H9 (cell line): Measurements from ENCODE around the gene ST3GAL6. TPM values are rescaled to one million over a fixed set of nuclear protein-coding genes. Genes with fewer than 3 reads are reported as not detected.

ENCODE experiments used
- DNase-seq: peaks from one replicate; pipeline ENCODE4 v3.0.0-alpha.2; 2017
- H2AFZ ChIP-seq: one replicate; pipeline ENCODE4 v1.6.1; 2013; ENCODE audit warnings: mild to moderate bottlenecking, low read length, control low read depth, moderate library complexity
- H2AK5ac ChIP-seq: 2 replicates; pipeline ENCODE4 v1.6.1; 2013; ENCODE audit warnings: low read length, control low read depth, mixed read lengths; ENCODE audit not compliant: insufficient read length
- H2BK120ac ChIP-seq: one replicate; pipeline ENCODE4 v1.6.1; 2013; ENCODE audit warnings: low read depth, mild to moderate bottlenecking, low read length, control low read depth, inconsistent platforms; ENCODE audit not compliant: poor library complexity, severe bottlenecking
- H2BK12ac ChIP-seq: 2 replicates; pipeline ENCODE4 v1.6.1; 2013; ENCODE audit warnings: low read length, control low read depth, mixed read lengths, low read depth; ENCODE audit not compliant: insufficient read length
- H2BK15ac ChIP-seq: 2 replicates; pipeline ENCODE4 v1.6.1; 2013; ENCODE audit warnings: low read depth, low read length, control low read depth
- H2BK20ac ChIP-seq: one replicate; pipeline ENCODE4 v1.6.1; 2013; ENCODE audit warnings: low read depth, mild to moderate bottlenecking, low read length, control low read depth, inconsistent platforms; ENCODE audit not compliant: poor library complexity, severe bottlenecking
- H2BK5ac ChIP-seq: 2 replicates; pipeline ENCODE4 v1.6.1; 2013; ENCODE audit warnings: low read length, control low read depth, mixed read lengths; ENCODE audit not compliant: insufficient read length
- H3K14ac ChIP-seq: 2 replicates; pipeline ENCODE4 v1.6.1; 2013; ENCODE audit warnings: low read length, control low read depth; ENCODE audit not compliant: insufficient read depth
- H3K18ac ChIP-seq: 2 replicates; pipeline ENCODE4 v1.6.1; 2013; ENCODE audit warnings: low read depth, mild to moderate bottlenecking, mixed read lengths, low read length, control low read depth; ENCODE audit not compliant: insufficient read length
- H3K23ac ChIP-seq: 2 replicates; pipeline ENCODE4 v1.6.1; 2013; ENCODE audit warnings: low read length, control low read depth, mixed read lengths, low read depth; ENCODE audit not compliant: insufficient read length
- H3K23me2 ChIP-seq: 2 replicates; pipeline ENCODE4 v1.6.1; 2013; ENCODE audit warnings: low read depth, mild to moderate bottlenecking, mixed read lengths, low read length, control low read depth; ENCODE audit not compliant: insufficient read length, poor library complexity, severe bottlenecking
- H3K27ac ChIP-seq: 2 replicates; pipeline ENCODE4 v1.5.1; 2013; ENCODE audit warnings: low read length, control low read depth, mixed read lengths, low read depth; ENCODE audit not compliant: insufficient read length
- H3K27me3 ChIP-seq: 2 replicates; pipeline ENCODE4 v1.6.1; 2013; ENCODE audit warnings: low read length, control low read depth, inconsistent platforms; ENCODE audit not compliant: insufficient read depth
- H3K4ac ChIP-seq: 2 replicates; pipeline ENCODE4 v1.6.1; 2013; ENCODE audit warnings: low read depth, mild to moderate bottlenecking, control low read depth, inconsistent platforms, low read length, moderate library complexity
- H3K4me1 ChIP-seq: 2 replicates; pipeline ENCODE4 v1.6.1; 2013; ENCODE audit warnings: low read length, control low read depth, inconsistent platforms; ENCODE audit not compliant: insufficient read depth
- H3K4me2 ChIP-seq: 2 replicates; pipeline ENCODE4 v1.6.1; 2013; ENCODE audit warnings: low read length, control low read depth, mixed read lengths; ENCODE audit not compliant: insufficient read length, insufficient read depth
- H3K56ac ChIP-seq: 2 replicates; pipeline ENCODE4 v1.6.1; 2013; ENCODE audit warnings: low read depth, mild to moderate bottlenecking, mixed read lengths, low read length, control low read depth; ENCODE audit not compliant: insufficient read length
- H3K79me1 ChIP-seq: 2 replicates; pipeline ENCODE4 v1.6.1; 2013; ENCODE audit warnings: low read depth, mild to moderate bottlenecking, moderate library complexity, low read length, control low read depth, inconsistent platforms; ENCODE audit not compliant: insufficient read depth, poor library complexity, severe bottlenecking
- H3K79me2 ChIP-seq: 2 replicates; pipeline ENCODE4 v1.6.1; 2013; ENCODE audit warnings: low read length, control low read depth, inconsistent platforms; ENCODE audit not compliant: insufficient read depth
- H3K9ac ChIP-seq: 2 replicates; pipeline ENCODE4 v1.6.1; 2013; ENCODE audit warnings: low read length, control low read depth, mixed read lengths; ENCODE audit not compliant: insufficient read length; ENCODE audit errors: extremely low read depth
- H3K9me3 ChIP-seq: one replicate; pipeline ENCODE4 v1.6.1; 2013; ENCODE audit warnings: low read depth, low read length, inconsistent platforms; ENCODE audit not compliant: control insufficient read depth
- H3T11ph ChIP-seq: one replicate; pipeline ENCODE4 v1.6.1; 2013; ENCODE audit warnings: mild to moderate bottlenecking, low read length, control low read depth, inconsistent platforms
- H4K20me1 ChIP-seq: one replicate; pipeline ENCODE4 v1.6.1; 2013; ENCODE audit not compliant: control insufficient read depth, insufficient read length, insufficient read depth
- H4K5ac ChIP-seq: 2 replicates; pipeline ENCODE4 v1.6.1; 2013; ENCODE audit warnings: low read depth, mild to moderate bottlenecking, mixed read lengths, low read length, control low read depth; ENCODE audit not compliant: insufficient read length
- H4K8ac ChIP-seq: replicated peaks from 2 replicates; pipeline ENCODE4 v1.6.1; 2013; ENCODE audit warnings: low read length, control low read depth, mixed read lengths, low read depth; ENCODE audit not compliant: insufficient read length
- H4K91ac ChIP-seq: 2 replicates; pipeline ENCODE4 v1.6.1; 2013; ENCODE audit warnings: low read depth, mild to moderate bottlenecking, moderate library complexity, mixed read lengths, low read length, control low read depth; ENCODE audit not compliant: insufficient read length
- H3K27ac Mint-ChIP-seq, 3 experiments: 2 replicates in 2 of 3; 3 replicates in 1 of 3; pipeline ENCODE4 v1.8.0; 2020 to 2021; ENCODE audit warnings: mixed read lengths in 3 of 3, mild to moderate bottlenecking in 1 of 3, moderate library complexity in 1 of 3
- H3K27me3 Mint-ChIP-seq: 2 replicates; pipeline ENCODE4 v1.8.0; 2021; ENCODE audit warnings: low read depth, mild to moderate bottlenecking, moderate library complexity, mixed read lengths
- H3K36me3 Mint-ChIP-seq, 3 experiments: 2 replicates in 2 of 3; 3 replicates in 1 of 3; pipeline ENCODE4 v1.8.0; 2020 to 2021; ENCODE audit warnings: low read depth in 3 of 3, mixed read lengths in 3 of 3; ENCODE audit not compliant: insufficient read depth in 1 of 3
- H3K4me1 Mint-ChIP-seq, 2 experiments: 2 replicates each; pipeline ENCODE4 v1.8.0; 2020; ENCODE audit warnings: mixed read lengths in 2 of 2
- H3K4me3 Mint-ChIP-seq, 2 experiments: 2 replicates in 1 of 2; 3 replicates in 1 of 2; pipeline ENCODE4 v1.8.0; 2020 to 2021; ENCODE audit warnings: mild to moderate bottlenecking in 2 of 2, mixed read lengths in 2 of 2, moderate library complexity in 1 of 2
- H3K9me3 Mint-ChIP-seq, 2 experiments: 2 replicates in 1 of 2; 3 replicates in 1 of 2; pipeline ENCODE4 v1.8.0; 2020; ENCODE audit warnings: mild to moderate bottlenecking in 2 of 2, mixed read lengths in 2 of 2, moderate library complexity in 1 of 2
- CTCF ChIP-seq: fragments of 200-600 bp; sonication (generic); conservative IDR thresholded peaks from 3 replicates; pipeline ENCODE4 v1.8.0; 2021; ENCODE audit warnings: antibody characterized with exemption, mild to moderate bottlenecking
- WGBS: extraction: QIAGEN DNeasy Blood & Tissue Kit; methylation state at CpG from one replicate; pipeline ENCODE4 v1.1.7; 2013; ENCODE audit warnings: missing lambda C conversion rate, low lambda C conversion rate, mixed read lengths; ENCODE audit not compliant: insufficient read length; ENCODE audit errors: extremely low coverage; 5-methylcytosine and 5-hydroxymethylcytosine counted together
- total RNA-seq: library from RNA; stranded (reverse); gene quantifications from 2 replicates; pipeline ENCODE4 v1.2.1, GENCODE V29; 2021

The ST3GAL6 gene
- total RNA-seq, 1 experiment from 2014 or later: 6.4 TPM

GRCh38 chr3:98788651-98789050 is 25.5 kb downstream of the ST3GAL6 start:
- Mint-ChIP-seq H3K9me3 (no peaks in the 10 kb centered on the region), H3K36me3 (no peaks in the 10 kb centered on the region), H3K27me3 (no peaks in the 10 kb centered on the region), H3K4me1 (peaks cover 4 to 6% of the 10 kb centered on the region in 2 experiments; a peak in 3 of 4 replicates), H3K4me3 (no peak overlapping the region), H3K27ac (peak overlapping the region in 1 of 3 experiments; percentile 50; a peak in 1 of 7 replicates)
- Histone ChIP-seq H3K23ac (no peak overlapping the region), H4K5ac (no peak overlapping the region), H2BK20ac (no peak overlapping the region), H3K27ac (no peak overlapping the region), H3K4me2 (no peak overlapping the region), H3K9ac (no peak overlapping the region), H3K18ac (no peak overlapping the region), H3K27me3 (no peaks in the 10 kb centered on the region), H2BK120ac (no peak overlapping the region), H4K8ac (no peak overlapping the region), H2AFZ (no peak overlapping the region), H2BK12ac (no peak overlapping the region), H3K4ac (no peak overlapping the region), H3K56ac (no peak overlapping the region), H3K14ac (no peak overlapping the region), H4K20me1 (no peaks in the 10 kb centered on the region), H2BK5ac (no peak overlapping the region), H3K4me1 (no peaks in the 10 kb centered on the region), H4K91ac (no peak overlapping the region), H2BK15ac (no peak overlapping the region), H3K9me3 (no peaks in the 10 kb centered on the region), H3K79me2 (no peaks in the 10 kb centered on the region), H3K23me2 (no peaks in the 10 kb centered on the region), H3T11ph (no peak overlapping the region), H2AK5ac (no peak overlapping the region), H3K79me1 (no peaks in the 10 kb centered on the region)
- TF ChIP-seq CTCF: no peak
- DNase-seq: no peak
- WGBS: no CpG with 5 or more reads among the region's 2 CpGs
